H1 (cell line): ENCODE results near the gene ADGRB3. TPM values are rescaled to one million over a fixed set of nuclear protein-coding genes. Genes with fewer than 3 reads are reported as not detected.

ENCODE experiments used
- CTCF ChIA-PET: fragments of 300-600 bp; sonication (Branson Sonifier 250); formaldehyde crosslinking; loops from one replicate; lab custom pipeline; 2021; ENCODE audit not compliant: partially characterized antibody; lab: Charles Lee
- POLR2A ChIA-PET: fragments of 300-600 bp; sonication (Branson Sonifier 250); formaldehyde crosslinking; loops from one replicate; lab custom pipeline; 2021; ENCODE audit warnings: inconsistent platforms; ENCODE audit not compliant: partially characterized antibody; lab: Charles Lee
- DNase-seq, 2 experiments: peaks; one replicate each; pipeline versions ENCODE4 v3.0.0 to v3.0.0-alpha.2; 2010 to 2022; ENCODE audit warnings: low spot score in 2 of 2, low read depth in 1 of 2, mixed read lengths in 1 of 2
- FAIRE-seq: peaks from 2 replicates; lab custom pipeline; 2011; peaks lifted over from hg19 to GRCh38; lab: Jason Lieb, UNC
- H2AFZ ChIP-seq: 2 replicates; pipeline ENCODE4 v1.8.1; 2012; ENCODE audit warnings: low read length, inconsistent platforms
- H2AK5ac ChIP-seq: 2 replicates; pipeline ENCODE4 v1.6.1; 2013; ENCODE audit warnings: low read depth, low read length
- H2BK120ac ChIP-seq: replicated peaks from 2 replicates; pipeline ENCODE3; 2013; ENCODE audit warnings: low read depth, low read length, inconsistent platforms
- H2BK12ac ChIP-seq: 2 replicates; pipeline ENCODE4 v1.6.1; 2013; ENCODE audit warnings: low read depth, low read length
- H2BK15ac ChIP-seq: 2 replicates; pipeline ENCODE4 v1.6.1; 2013; ENCODE audit warnings: low read length
- H2BK20ac ChIP-seq: 2 replicates; pipeline ENCODE4 v1.6.1; 2013; ENCODE audit warnings: low read length
- H2BK5ac ChIP-seq: 2 replicates; pipeline ENCODE4 v1.6.1; 2013; ENCODE audit warnings: low read depth, low read length
- H3K14ac ChIP-seq: 2 replicates; pipeline ENCODE4 v1.6.1; 2013; ENCODE audit warnings: inconsistent platforms; ENCODE audit not compliant: insufficient read length
- H3K18ac ChIP-seq: 2 replicates; pipeline ENCODE4 v1.6.1; 2013; ENCODE audit warnings: low read length; ENCODE audit errors: extremely low read depth
- H3K23ac ChIP-seq: 2 replicates; pipeline ENCODE4 v1.6.1; 2013; ENCODE audit warnings: inconsistent platforms; ENCODE audit not compliant: insufficient read length
- H3K23me2 ChIP-seq: 2 replicates; pipeline ENCODE4 v1.6.1; 2013; ENCODE audit warnings: low read depth, low read length
- H3K27ac ChIP-seq: 2 replicates; pipeline ENCODE4 v1.6.1; 2011; ENCODE audit warnings: low read depth, low read length, inconsistent platforms
- H3K27me3 ChIP-seq, 4 experiments: replicated peaks in 1 of 4; 1 replicate in 1 of 4; 2 replicates in 3 of 4; pipeline versions ENCODE4 v1.6.1 to v1.8.1; 2011 to 2013; ENCODE audit warnings: low read length in 3 of 4, mild to moderate bottlenecking in 3 of 4, inconsistent platforms in 2 of 4, mixed read lengths in 2 of 4, moderate library complexity in 1 of 4; ENCODE audit not compliant: control insufficient read depth in 3 of 4, insufficient read depth in 3 of 4; ENCODE audit errors: extremely low read depth in 1 of 4
- H3K36me3 ChIP-seq, 4 experiments: 2 replicates each; pipeline versions ENCODE4 v1.6.1 to v1.8.1; 2011 to 2013; ENCODE audit warnings: mild to moderate bottlenecking in 4 of 4, low read length in 3 of 4, moderate library complexity in 2 of 4, control low read depth in 1 of 4, inconsistent platforms in 1 of 4; ENCODE audit not compliant: insufficient read depth in 4 of 4, control insufficient read depth in 2 of 4
- H3K4ac ChIP-seq: replicated peaks from 2 replicates; pipeline ENCODE3; 2013; ENCODE audit warnings: low read length, low read depth, mixed read lengths, inconsistent platforms; ENCODE audit not compliant: insufficient read length
- H3K4me1 ChIP-seq, 4 experiments: replicated peaks in 1 of 4; 1 replicate in 1 of 4; 2 replicates in 3 of 4; pipeline versions ENCODE4 v1.6.1 to v1.8.1; 2011 to 2013; ENCODE audit warnings: low read length in 3 of 4, inconsistent platforms in 2 of 4, mixed read lengths in 1 of 4; ENCODE audit not compliant: insufficient read depth in 4 of 4, control insufficient read depth in 3 of 4
- H3K4me2 ChIP-seq, 2 experiments: 2 replicates each; pipeline versions ENCODE4 v1.6.1 to v1.8.1; 2011 to 2013; ENCODE audit warnings: low read depth in 2 of 2, low read length in 2 of 2, control low read depth in 1 of 2, inconsistent platforms in 1 of 2, mild to moderate bottlenecking in 1 of 2; ENCODE audit not compliant: insufficient read depth in 1 of 2
- H3K4me3 ChIP-seq, 4 experiments: fragments of 200-600, 300-600 bp in 1 of 4; sonication (generic), shearing (Covaris generic), sonication (Bioruptor Twin) in 1 of 4; 2 replicates each; pipeline versions ENCODE4 v1.5.1 to v1.8.1; 2011 to 2016; ENCODE audit warnings: low read length in 4 of 4, low read depth in 3 of 4, control low read depth in 2 of 4, inconsistent platforms in 2 of 4, mild to moderate bottlenecking in 2 of 4, mixed read lengths in 1 of 4, moderate library complexity in 1 of 4; ENCODE audit not compliant: insufficient read depth in 2 of 4; ENCODE audit errors: extremely low read depth in 1 of 4
- H3K56ac ChIP-seq: replicated peaks from 2 replicates; pipeline ENCODE3; 2013; ENCODE audit warnings: low read depth, mild to moderate bottlenecking, mixed read lengths, low read length, inconsistent platforms; ENCODE audit not compliant: insufficient read length
- H3K79me1 ChIP-seq: 2 replicates; pipeline ENCODE4 v1.6.1; 2013; ENCODE audit warnings: low read depth, low read length, control low read depth
- H3K79me2 ChIP-seq, 2 experiments: 2 replicates each; pipeline versions ENCODE4 v1.6.1 to v1.8.1; 2012 to 2013; ENCODE audit warnings: low read length in 2 of 2, mild to moderate bottlenecking in 2 of 2, inconsistent platforms in 1 of 2; ENCODE audit not compliant: insufficient read depth in 2 of 2, control insufficient read depth in 1 of 2
- H3K9ac ChIP-seq, 4 experiments: replicated peaks in 1 of 4; 1 replicate in 1 of 4; 2 replicates in 3 of 4; pipeline versions ENCODE4 v1.6.1 to v1.8.1; 2011 to 2013; ENCODE audit warnings: low read depth in 3 of 4, low read length in 3 of 4, control low read depth in 2 of 4, mild to moderate bottlenecking in 2 of 4, moderate library complexity in 2 of 4, inconsistent platforms in 1 of 4; ENCODE audit errors: extremely low read depth in 1 of 4
- H3K9me3 ChIP-seq, 2 experiments: 2 replicates each; pipeline versions ENCODE4 v1.6.1 to v1.8.1; 2012 to 2013; ENCODE audit warnings: mild to moderate bottlenecking in 2 of 2, moderate library complexity in 2 of 2, control low read depth in 1 of 2, inconsistent platforms in 1 of 2, low read depth in 1 of 2, low read length in 1 of 2, mixed read lengths in 1 of 2; ENCODE audit not compliant: insufficient read depth in 2 of 2
- H4K20me1 ChIP-seq, 2 experiments: replicated peaks in 1 of 2; 2 replicates each; pipeline versions ENCODE3 to v1.8.1; 2011 to 2013; ENCODE audit warnings: inconsistent platforms in 2 of 2, low read length in 2 of 2, mild to moderate bottlenecking in 1 of 2; ENCODE audit not compliant: insufficient read depth in 2 of 2, control insufficient read depth in 1 of 2
- H4K5ac ChIP-seq: 2 replicates; pipeline ENCODE4 v1.6.1; 2013; ENCODE audit warnings: low read length, low read depth, mixed read lengths, inconsistent platforms; ENCODE audit not compliant: insufficient read length
- H4K8ac ChIP-seq: 2 replicates; pipeline ENCODE4 v1.8.0; 2013; ENCODE audit warnings: mild to moderate bottlenecking, moderate library complexity, low read length, inconsistent platforms; ENCODE audit not compliant: insufficient read depth; ENCODE audit errors: extremely low read depth
- H4K91ac ChIP-seq: replicated peaks from 2 replicates; pipeline ENCODE3; 2013; ENCODE audit warnings: low read length, mixed read lengths, inconsistent platforms; ENCODE audit not compliant: insufficient read length
- ASH2L ChIP-seq: fragments of 200-600, 300-600 bp; sonication (generic); IDR thresholded peaks from one replicate; pipeline ENCODE4 v1.7.1; 2017; ENCODE audit warnings: low read length
- BCL11A ChIP-seq, 2 experiments: IDR thresholded peaks; one replicate each; pipeline ENCODE4 v1.6.1; 2011; ENCODE audit warnings: low read depth in 2 of 2, low read length in 2 of 2, mild to moderate bottlenecking in 2 of 2
- CHD1 ChIP-seq: IDR thresholded peaks from 2 replicates; pipeline ENCODE4 v1.6.1; 2012; ENCODE audit warnings: low read depth, low read length, improper control_type of control experiment
- CREB1 ChIP-seq: IDR thresholded peaks from 2 replicates; pipeline ENCODE4 v1.6.1; 2012; ENCODE audit warnings: inconsistent platforms
- EZH2 ChIP-seq: fragments of 200-600 bp; sonication (generic); IDR thresholded peaks from 2 replicates; pipeline ENCODE4 v1.7.1; 2012; ENCODE audit warnings: low read depth, mild to moderate bottlenecking, moderate library complexity, low read length, inconsistent platforms; ENCODE audit not compliant: severe bottlenecking
- FOSL1 ChIP-seq: IDR thresholded peaks from 2 replicates; pipeline ENCODE4 v1.6.1; 2011; ENCODE audit warnings: mild to moderate bottlenecking, low read depth, low read length, moderate library complexity; ENCODE audit not compliant: insufficient read depth
- GABPA ChIP-seq: IDR thresholded peaks from 2 replicates; pipeline ENCODE4 v1.6.1; 2011; ENCODE audit warnings: mild to moderate bottlenecking, low read length, moderate library complexity, borderline replicate concordance; ENCODE audit not compliant: insufficient read depth
- HDAC6 ChIP-seq: IDR thresholded peaks from one replicate; pipeline ENCODE4 v1.7.1; 2012; ENCODE audit warnings: low read depth, mild to moderate bottlenecking, inconsistent platforms, low read length, moderate library complexity
- RNF2 ChIP-seq: fragments of 200-900, 300-1000 bp; sonication (generic); IDR thresholded peaks from 2 replicates; pipeline ENCODE4 v1.7.1; 2016; ENCODE audit warnings: borderline replicate concordance, low read depth, mild to moderate bottlenecking, antibody characterized with exemption, low read length; ENCODE audit not compliant: poor library complexity, severe bottlenecking; ENCODE audit errors: missing control alignments
- RXRA ChIP-seq: IDR thresholded peaks from 2 replicates; pipeline ENCODE4 v1.6.1; 2011; ENCODE audit warnings: low read depth, mild to moderate bottlenecking, low read length, moderate library complexity; ENCODE audit not compliant: insufficient read depth
- SIN3A ChIP-seq, 2 experiments: IDR thresholded peaks in 1 of 2; conservative IDR thresholded peaks in 1 of 2; 2 replicates each; pipeline ENCODE4 v1.6.1; 2011 to 2012; ENCODE audit warnings: low read length in 2 of 2, improper control_type of control experiment in 1 of 2, low read depth in 1 of 2, mild to moderate bottlenecking in 1 of 2
- SIX5 ChIP-seq: IDR thresholded peaks from 2 replicates; pipeline ENCODE4 v1.6.1; 2011; ENCODE audit warnings: mild to moderate bottlenecking, low read depth, low read length
- SRF ChIP-seq: IDR thresholded peaks from 2 replicates; pipeline ENCODE4 v1.6.1; 2011; ENCODE audit warnings: mild to moderate bottlenecking, low read depth, low read length, moderate library complexity
- TEAD4 ChIP-seq: IDR thresholded peaks from 2 replicates; pipeline ENCODE4 v1.6.1; 2012; ENCODE audit warnings: low read depth, low read length, inconsistent platforms, mixed read lengths
- WGBS, 2 experiments: shearing (Covaris generic) in 1 of 2; methylation state at CpG; one replicate each; pipeline versions ENCODE4 v1.1.6 to v1.1.7; 2013 to 2015; ENCODE audit warnings: low lambda C conversion rate in 2 of 2, mixed read lengths in 2 of 2, inconsistent platforms in 1 of 2, low coverage in 1 of 2, missing lambda C conversion rate in 1 of 2; ENCODE audit not compliant: insufficient replicate concordance in 2 of 2, insufficient coverage in 1 of 2, insufficient read length in 1 of 2; ENCODE audit errors: extremely low coverage in 1 of 2, missing lambda C conversion rate in 1 of 2; 5-methylcytosine and 5-hydroxymethylcytosine counted together
- polyA plus RNA-seq, 7 experiments: library from polyadenylated mRNA; depleted of rRNA in 3 of 7; stranded (reverse) in 5 of 7; unstranded in 2 of 7; fragments of >200 nt in 5 of 7; fragments of 200-250 nt in 2 of 7; gene quantifications; 1 replicate in 5 of 7; 2 replicates in 1 of 7; 4 replicates in 1 of 7; pipeline versions ENCODE4 v1.2.1 to v1.2.3, GENCODE V29; 2011 to 2013; ENCODE audit warnings: missing spikeins in 2 of 7, mixed read lengths in 2 of 7
- total RNA-seq: library from RNA; stranded (reverse); fragmentation: NEBNext Ultra II Directional; extraction: Animal tissue kit (Norgen Biotek cat#: 25700); gene quantifications from 2 replicates; pipeline ENCODE4 v1.2.1, GENCODE V29; 2021

The ADGRB3 gene
- total and polyA plus RNA-seq, 2 of the 8 experiments (the other 6 are each of a cell fraction or from before 2014, with no cell fraction given): 0.35 to 1.2 TPM

DNA sequence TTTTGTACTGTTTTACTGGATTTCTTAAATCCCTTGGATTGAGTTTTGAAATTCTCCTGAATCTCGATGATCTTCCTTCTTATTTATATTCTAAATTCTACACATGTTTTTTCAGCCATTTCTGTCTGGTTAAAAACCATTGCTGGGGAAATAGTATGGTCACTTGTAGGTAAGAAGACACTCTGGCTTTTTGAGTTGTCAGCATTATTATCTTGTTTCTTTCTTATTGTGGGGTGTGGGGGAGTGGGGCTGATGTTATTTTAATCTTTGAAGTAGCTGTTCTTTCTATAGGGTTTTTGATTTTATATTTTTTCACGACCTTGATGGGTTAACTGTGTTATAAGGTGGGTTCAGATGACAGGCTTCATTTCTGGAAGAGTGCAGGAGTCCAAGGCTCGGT is 37.4 kb upstream of the ADGRB3 start:
- Histone ChIP-seq H3K4ac (no peak overlapping the region), H2BK15ac (no peak overlapping the region), H4K91ac (no peak overlapping the region), H3K23me2 (no peaks in the 10 kb centered on the region), H3K9ac (no peak overlapping the region), H2BK20ac (no peak overlapping the region), H3K27me3 (no peaks in the 10 kb centered on the region), H3K4me2 (no peak overlapping the region), H2AK5ac (no peak overlapping the region), H4K5ac (no peak overlapping the region), H2BK120ac (no peak overlapping the region), H3K18ac (no peak overlapping the region), H3K4me1 (no peaks in the 10 kb centered on the region), H3K9me3 (no peaks in the 10 kb centered on the region), H4K20me1 (no peaks in the 10 kb centered on the region), H2BK12ac (no peak overlapping the region), H3K36me3 (no peaks in the 10 kb centered on the region), H4K8ac (no peak overlapping the region), H3K79me1 (no peaks in the 10 kb centered on the region), H3K23ac (no peak overlapping the region), H2BK5ac (no peak overlapping the region), H2AFZ (no peak overlapping the region), H3K79me2 (no peaks in the 10 kb centered on the region), H3K56ac (no peak overlapping the region), H3K14ac (no peak overlapping the region), H3K4me3 (no peak overlapping the region), H3K27ac (no peak overlapping the region)
- WGBS, 2 experiments: 84% methylated on average over 3 of the region's 3 CpGs; no CpG with 5 or more reads in 1 of the 2 experiments
- no peak for FAIRE-seq
- no peak for TF ChIP-seq RNF2
- TF ChIP-seq RXRA: no peak
- no peak for TF ChIP-seq SIN3A (conservative IDR thresholded peaks at IDR 0.05 in 1 of 2, IDR thresholded peaks at IDR 0.05 in 1 of 2; ENCODE audit: low read depth in 1 of 2, low read length in 2 of 2)
- no peak for TF ChIP-seq BCL11A (IDR thresholded peaks at IDR 0.05; ENCODE audit: low read depth in 2 of 2, low read length in 2 of 2)
- no peak for TF ChIP-seq TEAD4
- TF ChIP-seq SIX5: no peak
- TF ChIP-seq HDAC6: no peak
- no peak for TF ChIP-seq FOSL1
- TF ChIP-seq SRF: no peak
- TF ChIP-seq CHD1: no peak
- no peak for TF ChIP-seq GABPA
- no peak for TF ChIP-seq CREB1
- TF ChIP-seq EZH2: no peak
- no peak for TF ChIP-seq ASH2L
- no peak for DNase-seq
- CTCF ChIA-PET: no interaction called here
- POLR2A ChIA-PET: no interaction called here
